Endothelial cell of umbilical vein (primary cell): ENCODE results near the gene SLC12A9. TPM values are rescaled to one million over a fixed set of nuclear protein-coding genes. Genes with fewer than 3 reads are reported as not detected.
A peak's percentile ranks its signal among the peaks of the same experiment; 100 is the strongest.

ENCODE experiments used
- BruUV-seq: library from RNA; stranded (reverse); fragments of 400-500 nt; replicated peaks from 2 replicates; lab custom pipeline; 2021; lab: Mats Ljungman, UMichigan
- CTCF ChIA-PET: fragments of 300-600, 350-600 bp; sonication (Branson Sonifier 250); formaldehyde crosslinking; loops from one replicate; lab custom pipeline; 2021; ENCODE audit warnings: antibody characterized with exemption, inconsistent platforms; lab: Charles Lee
- POLR2A ChIA-PET: fragments of 300-600, 350-600 bp; sonication (Branson Sonifier 250); formaldehyde crosslinking; loops from one replicate; lab custom pipeline; 2021; ENCODE audit warnings: antibody characterized with exemption, inconsistent platforms; lab: Charles Lee
- DNase-seq: peaks from one replicate; pipeline ENCODE4 v3.0.0-alpha.2; 2011; ENCODE audit warnings: low read depth, low spot score
- FAIRE-seq: peaks from 2 replicates; lab custom pipeline; 2011; peaks lifted over from hg19 to GRCh38; lab: Jason Lieb, UNC
- H2AFZ ChIP-seq: 2 replicates; pipeline ENCODE4 v1.6.0; 2012; ENCODE audit warnings: low read depth, low read length, control low read depth, inconsistent platforms
- H3K27ac ChIP-seq: 2 replicates; pipeline ENCODE4 v1.5.1; 2011; ENCODE audit warnings: low read depth, mild to moderate bottlenecking, control low read depth, low read length, moderate library complexity; ENCODE audit not compliant: insufficient read depth
- H3K27me3 ChIP-seq, 2 experiments: 2 replicates each; pipeline versions ENCODE4 v1.6.0 to v1.6.1; 2011; ENCODE audit warnings: low read length in 2 of 2, mixed read lengths in 1 of 2; ENCODE audit not compliant: control insufficient read depth in 2 of 2, insufficient read depth in 2 of 2
- H3K36me3 ChIP-seq, 2 experiments: 2 replicates in 1 of 2; 3 replicates in 1 of 2; pipeline ENCODE4 v1.5.1; 2011; ENCODE audit warnings: low read length in 2 of 2, mild to moderate bottlenecking in 1 of 2, moderate library complexity in 1 of 2; ENCODE audit not compliant: control insufficient read depth in 2 of 2, insufficient read depth in 2 of 2; ENCODE audit errors: extremely low read depth in 1 of 2
- H3K4me1 ChIP-seq: 3 replicates; pipeline ENCODE4 v1.5.1; 2011; ENCODE audit warnings: mild to moderate bottlenecking, low read length; ENCODE audit not compliant: control insufficient read depth, insufficient read depth; ENCODE audit errors: extremely low read depth
- H3K4me2 ChIP-seq: 2 replicates; pipeline ENCODE4 v1.6.1; 2011; ENCODE audit warnings: low read length, control low read depth, mixed read lengths; ENCODE audit not compliant: insufficient read depth
- H3K4me3 ChIP-seq, 3 experiments: fragments of 200-600 bp in 1 of 3; sonication (generic), shearing (Covaris generic) in 1 of 3; replicated peaks in 1 of 3; 2 replicates each; pipeline ENCODE4 v1.5.1; 2011 to 2016; ENCODE audit warnings: control low read depth in 3 of 3, low read length in 3 of 3, mild to moderate bottlenecking in 2 of 3, inconsistent platforms in 1 of 3, low read depth in 1 of 3, moderate library complexity in 1 of 3; ENCODE audit not compliant: insufficient read depth in 1 of 3
- H3K79me2 ChIP-seq: 2 replicates; pipeline ENCODE4 v1.6.0; 2012; ENCODE audit warnings: low read length, inconsistent platforms; ENCODE audit not compliant: control insufficient read depth, insufficient read depth
- H3K9ac ChIP-seq: replicated peaks from 2 replicates; pipeline ENCODE3; 2011; ENCODE audit warnings: low read length, control low read depth; ENCODE audit not compliant: insufficient read depth; ENCODE audit errors: extremely low read depth
- H3K9me1 ChIP-seq: replicated peaks from 3 replicates; pipeline ENCODE4 v1.6.0; 2011; ENCODE audit warnings: mild to moderate bottlenecking, low read length; ENCODE audit not compliant: control insufficient read depth, insufficient read depth; ENCODE audit errors: extremely low read depth
- H3K9me3 ChIP-seq: replicated peaks from 2 replicates; pipeline ENCODE4 v1.5.1; 2012; ENCODE audit warnings: low read length, inconsistent platforms; ENCODE audit not compliant: control insufficient read depth, insufficient read depth
- H4K20me1 ChIP-seq: replicated peaks from 2 replicates; pipeline ENCODE3; 2011; ENCODE audit warnings: mild to moderate bottlenecking, low read length; ENCODE audit not compliant: control insufficient read depth, insufficient read depth; ENCODE audit errors: extremely low read depth
- FOS ChIP-seq: IDR thresholded peaks from 2 replicates; pipeline ENCODE4 v1.6.1; 2011; ENCODE audit warnings: mild to moderate bottlenecking, low read length, moderate library complexity, borderline replicate concordance; ENCODE audit not compliant: insufficient read depth
- GATA2 ChIP-seq: IDR thresholded peaks from 2 replicates; pipeline ENCODE4 v1.7.0; 2011; ENCODE audit warnings: low read depth, mild to moderate bottlenecking, moderate library complexity, mixed read lengths, low read length; ENCODE audit not compliant: insufficient read length, insufficient read depth
- JUN ChIP-seq: IDR thresholded peaks from 2 replicates; pipeline ENCODE4 v1.6.1; 2011; ENCODE audit warnings: borderline replicate concordance, low read depth; ENCODE audit not compliant: insufficient read length, insufficient read depth
- MAX ChIP-seq: IDR thresholded peaks from 2 replicates; pipeline ENCODE4 v1.6.1; 2011; ENCODE audit not compliant: insufficient read depth, insufficient read length
- MYC ChIP-seq: IDR thresholded peaks from one replicate; pipeline ENCODE4 v1.6.1; 2011; ENCODE audit warnings: mild to moderate bottlenecking, low read depth, low read length
- POLR2A ChIP-seq: IDR thresholded peaks from 2 replicates; pipeline ENCODE4 v1.6.1; 2012; ENCODE audit warnings: low read depth, mild to moderate bottlenecking, control low read depth, low read length
- POLR2AphosphoS5 ChIP-seq: IDR thresholded peaks from 2 replicates; pipeline ENCODE4 v1.6.1; 2012; ENCODE audit warnings: low read depth, mild to moderate bottlenecking, control low read depth, low read length, moderate library complexity; ENCODE audit not compliant: insufficient read depth
- dilution Hi-C: fragments of 300-500 bp; cut with MboI; formaldehyde crosslinking; loops from one replicate; pipeline ENCODE4 v1.15.0; 2019; ENCODE audit warnings: low sequenced_read_pairs; ENCODE audit not compliant: extremely low pct_ligation_motif_present
- intact Hi-C: fragments of 100-400 bp; cut with micrococcal nuclease; formaldehyde crosslinking; loops from one replicate; pipeline ENCODE4 v1.10.0; 2022
- polyA plus RNA-seq, 4 experiments: library from polyadenylated mRNA; depleted of rRNA in 3 of 4; stranded (reverse) in 3 of 4; unstranded in 1 of 4; fragments of >200 nt; gene quantifications; 2 replicates each; pipeline versions ENCODE4 v1.2.1 to v1.2.3, GENCODE V29; 2011 to 2012; ENCODE audit warnings: missing spikeins in 1 of 4
- total RNA-seq: library from RNA; stranded (reverse); gene quantifications from 2 replicates; pipeline ENCODE4 v1.2.3, GENCODE V29; 2021

Gene SLC12A9
- total and polyA plus RNA-seq, 2 donors (not counting 3 experiments of a cell fraction or from before 2014, with no cell fraction given), result 35.0 to 37.0 TPM

DNA sequence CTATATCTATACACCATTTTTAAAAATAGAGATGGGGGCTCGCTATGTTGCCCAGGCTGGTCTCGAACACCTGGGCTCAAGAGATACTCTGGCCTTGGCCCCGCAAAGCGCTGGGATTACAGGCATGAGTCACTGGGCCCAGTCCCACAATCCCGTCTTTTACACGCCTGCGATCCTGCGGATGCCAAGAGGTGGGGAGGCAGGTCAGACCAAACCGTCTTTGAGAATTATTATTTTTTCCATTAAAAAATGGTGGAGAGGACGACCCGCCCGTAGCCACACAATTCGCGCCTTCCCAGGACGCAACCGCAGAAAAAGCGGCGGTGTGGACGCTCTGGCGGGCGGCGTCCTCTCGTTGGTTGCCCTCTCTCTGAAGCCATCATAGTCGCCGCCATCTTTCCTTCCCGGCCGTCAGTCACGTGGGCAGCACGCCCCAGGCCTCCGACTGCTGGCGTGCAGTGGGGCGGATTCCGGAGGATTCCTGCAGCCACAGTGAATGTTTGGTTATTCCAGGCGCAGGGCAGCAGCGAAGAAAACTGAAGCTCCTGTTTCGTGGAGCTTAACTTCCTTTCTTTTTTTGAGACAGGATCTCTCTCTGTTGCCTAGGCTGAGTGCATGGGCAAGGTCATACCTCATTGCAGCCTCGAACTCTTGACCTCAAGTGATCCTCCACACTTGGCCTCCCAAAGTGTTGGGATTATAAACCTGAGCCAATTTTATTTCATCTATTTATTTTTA lies 15.2 kb upstream of the SLC12A9 start:
- peak overlapping the region; percentile 55 for H3K9ac ChIP-seq
- intact Hi-C loops, result loop anchor here (1.0 kb wide), 1 partner anchor 15 kb away; the partner anchor contains the start of gene SLC12A9
- no peaks in the 10 kb centered on the region for H3K9me1 ChIP-seq
- H3K36me3 ChIP-seq, result no peaks in the 10 kb centered on the region
- H3K4me2 ChIP-seq, result peak overlapping the region; percentile 27
- TF ChIP-seq MYC, result no peak
- TF ChIP-seq JUN, result no peak
- peak; percentile 96 for TF ChIP-seq MAX
- TF ChIP-seq POLR2A, result peak; percentile 77
- no peak for TF ChIP-seq GATA2
- peak; percentile 44 for TF ChIP-seq FOS
- peak; percentile 83 for TF ChIP-seq POLR2AphosphoS5
- H3K4me1 ChIP-seq, result peaks cover 16% of the 10 kb centered on the region
- H3K4me3 ChIP-seq, result peak overlapping the region in 1 of 3 experiments; percentile 10
- H2AFZ ChIP-seq, result peak overlapping the region; percentile 75
- no peaks in the 10 kb centered on the region for H3K79me2 ChIP-seq
- no peaks in the 10 kb centered on the region for H3K9me3 ChIP-seq
- CTCF ChIA-PET, result interaction anchor here (1.4 to 2.9 kb wide), 5 partner anchors 10 to 131 kb away, joined by 5 to 37 read pairs (median 17); partner anchors contain the start of genes EPHB4, POP7 and SLC12A9
- DNase-seq, result peak; percentile 92
- peak; percentile 90 for FAIRE-seq
- POLR2A ChIA-PET, result no interaction called here
- peak overlapping the region; percentile 82 for H3K27ac ChIP-seq
- H3K27me3 ChIP-seq, result no peaks in the 10 kb centered on the region
- H4K20me1 ChIP-seq, result no peaks in the 10 kb centered on the region
- dilution Hi-C loops, result loop anchor here (25.0 kb wide), 1 partner anchor 125 kb away; the partner anchor contains the start of genes EPO and POP7
- TSS peak; percentile 78 for BruUV-seq
